T47D (cell line): ENCODE data around the gene CCDC184.
"Not testable (repeated sequence)": the region's sequence is repeated elsewhere in the genome, so short reads cannot be mapped to it uniquely, and the experiment has no call there.

Experiments used
- DNase-seq, 2 experiments: peaks; one replicate each; pipeline versions ENCODE4 v3.0.0 to v3.0.0-alpha.2; 2011 to 2012; ENCODE audit warnings: low read depth in 1 of 2, low spot score in 1 of 2
- JUND ChIP-seq: IDR thresholded peaks from 2 replicates; pipeline ENCODE4 v1.6.1; 2012; ENCODE audit warnings: low read depth
- in situ Hi-C: cut with HindIII; loops from 2 replicates; pipeline ENCODE4 v1.10.0; 2016; ENCODE audit warnings: low sequenced_read_pairs, low pct_unique_long_range_greater_than_20kb

The CCDC184 gene

GRCh38 chr12:48183091-48183875, at the start of gene CCDC184:
CCDC184 (plus strand) TSS chr12:48183644; CDS start chr12:48184123, 479 bp downstream.
- DNase-seq, result peak; percentile 62 to 70
- in situ Hi-C loops, result no loop called here
- TF ChIP-seq JUND, result no peak

- DNase-seq, result no peak
- in situ Hi-C loops, result no loop called here
- TF ChIP-seq JUND, result no peak
Observed at GRCh38 chr12:48135027-48135426, 48.4 kb upstream of the CCDC184 start.

- no peak for DNase-seq
- TF ChIP-seq JUND, result no peak
- in situ Hi-C loops, result no loop called here
Observed at GRCh38 chr12:48142818-48143674, 40.4 kb upstream of the CCDC184 start.

- in situ Hi-C loops, result no loop called here
- TF ChIP-seq JUND, result no peak
Observed at GRCh38 chr12:48143898-48144297, 39.5 kb upstream of the CCDC184 start.

GRCh38 chr12:48145981-48146380, 37.5 kb upstream of the CCDC184 start:
- TF ChIP-seq JUND, result no peak
- in situ Hi-C loops, result no loop called here
- DNase-seq, result no peak

More at GRCh38 chr12:48143898-48144297, 39.5 kb upstream of the CCDC184 start:
- peak in 1 of 2 experiments; percentile 20 for DNase-seq

GRCh38 chr12:48151103-48151771, 32.2 kb upstream of the CCDC184 start:
- DNase-seq, result no peak
- in situ Hi-C loops, result no loop called here
- no peak for TF ChIP-seq JUND

GRCh38 chr12:48155786-48156185, 27.7 kb upstream of the CCDC184 start:
- DNase-seq, in situ Hi-C loops: not testable (repeated sequence)

- in situ Hi-C loops, result no loop called here
- peak in 1 of 2 experiments; percentile 12 for DNase-seq
- TF ChIP-seq JUND, result no peak
Observed at GRCh38 chr12:48156652-48157017, 26.8 kb upstream of the CCDC184 start.

- no peak for TF ChIP-seq JUND
- in situ Hi-C loops, result no loop called here
- peak; percentile 82 to 99 for DNase-seq
Observed at GRCh38 chr12:48157018-48157888, 26.2 kb upstream of the CCDC184 start, which contains the start of gene ASB8. ASB8 (minus strand) TSS chr12:48157515; CDS start chr12:48153496, 4,019 bp downstream.

GRCh38 chr12:48157889-48158370, 25.5 kb upstream of the CCDC184 start:
- no peak for TF ChIP-seq JUND
- no peak for DNase-seq
- in situ Hi-C loops, result no loop called here

GRCh38 chr12:48160046-48160445, 23.4 kb upstream of the CCDC184 start:
- in situ Hi-C loops, result no loop called here
- no peak for DNase-seq
- no peak for TF ChIP-seq JUND
